GM12892 (cell line): ENCODE results near the gene SIDT2.
A peak's percentile ranks its signal among the peaks of the same experiment; 100 is the strongest.

Experiments used
- DNase-seq: peaks from one replicate; pipeline ENCODE4 v3.0.0; 2011; ENCODE audit not compliant: insufficient read length
- FAIRE-seq: peaks from 2 replicates; lab custom pipeline; 2011; peaks lifted over from hg19 to GRCh38; lab: Jason Lieb, UNC
- POLR2A ChIP-seq: IDR thresholded peaks from 2 replicates; pipeline ENCODE4 v1.6.1; 2011; ENCODE audit warnings: low read depth, low read length, control low read depth
- POLR2AphosphoS5 ChIP-seq: IDR thresholded peaks from 2 replicates; pipeline ENCODE4 v1.6.1; 2011; ENCODE audit warnings: low read depth, low read length, control low read depth
- TAF1 ChIP-seq: IDR thresholded peaks from 2 replicates; pipeline ENCODE4 v1.6.1; 2011; ENCODE audit warnings: low read depth, mild to moderate bottlenecking, control low read depth, low read length, borderline replicate concordance

Gene SIDT2

DNA sequence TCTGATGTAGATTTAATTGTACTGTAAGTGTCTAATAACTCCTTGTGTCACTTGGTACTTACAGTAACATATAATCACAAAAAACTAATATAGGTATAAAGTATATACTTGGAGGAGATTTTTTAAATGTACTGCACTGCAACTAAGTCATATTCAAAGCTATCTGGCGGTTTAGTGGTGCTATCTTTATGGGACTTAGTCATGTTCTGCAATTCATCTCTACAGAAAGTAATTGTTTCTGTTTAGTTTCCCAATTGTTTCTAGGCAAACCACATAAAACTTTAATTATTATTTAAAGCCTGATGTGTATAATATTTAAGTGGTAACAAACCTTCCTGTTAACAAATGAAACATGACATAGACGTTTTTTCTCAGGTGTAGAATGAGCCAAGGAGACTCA, 26.5 kb upstream of the SIDT2 start:
- DNase-seq (no peak), FAIRE-seq (no peak)
- TF ChIP-seq POLR2AphosphoS5 (no peak), TAF1 (no peak), POLR2A (no peak)

DNA sequence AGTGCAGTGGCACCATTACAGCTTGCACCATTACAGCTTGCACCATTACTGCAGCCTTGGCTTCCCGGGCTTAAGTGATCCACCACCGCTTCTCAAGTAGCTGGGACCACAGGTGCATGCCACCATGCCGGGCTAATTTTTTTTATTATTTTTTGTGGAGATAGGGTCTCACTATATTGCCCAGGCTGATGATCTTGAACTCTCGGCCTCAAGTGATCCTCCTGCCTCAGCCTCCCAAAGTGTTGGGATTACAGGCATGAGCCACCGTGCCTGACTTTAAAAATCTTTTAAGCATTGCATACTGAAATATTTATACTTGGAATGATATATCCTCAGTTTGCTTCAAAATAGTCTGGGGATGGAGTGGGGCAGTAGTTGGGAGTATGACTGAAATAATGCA, 24.1 kb upstream of the SIDT2 start:
- TF ChIP-seq POLR2AphosphoS5, result no peak
- no peak for TF ChIP-seq TAF1
- TF ChIP-seq POLR2A, result no peak
- FAIRE-seq (no peak), DNase-seq (no peak)

DNA sequence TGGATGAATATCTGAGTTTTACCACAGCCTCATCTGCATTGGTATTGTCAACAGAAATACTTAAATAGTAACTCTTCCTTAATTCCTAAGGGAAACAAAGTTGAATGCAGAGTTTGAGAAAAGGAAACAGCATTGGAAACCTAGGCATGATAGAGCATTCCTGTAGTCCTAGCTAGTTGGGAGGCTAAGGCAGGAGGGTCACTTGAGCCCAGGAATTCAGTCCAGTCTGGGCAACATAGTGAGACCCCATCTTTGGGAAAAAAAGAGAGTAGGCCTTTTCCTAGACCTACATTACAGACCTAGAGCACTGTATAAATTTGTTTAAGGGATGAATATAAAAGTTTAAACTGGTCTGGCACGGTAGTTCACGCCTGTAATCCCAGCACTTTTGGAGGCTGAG, 21.0 kb upstream of the SIDT2 start:
- no peak for DNase-seq
- no peak for FAIRE-seq
- no peak for TF ChIP-seq POLR2AphosphoS5

DNA sequence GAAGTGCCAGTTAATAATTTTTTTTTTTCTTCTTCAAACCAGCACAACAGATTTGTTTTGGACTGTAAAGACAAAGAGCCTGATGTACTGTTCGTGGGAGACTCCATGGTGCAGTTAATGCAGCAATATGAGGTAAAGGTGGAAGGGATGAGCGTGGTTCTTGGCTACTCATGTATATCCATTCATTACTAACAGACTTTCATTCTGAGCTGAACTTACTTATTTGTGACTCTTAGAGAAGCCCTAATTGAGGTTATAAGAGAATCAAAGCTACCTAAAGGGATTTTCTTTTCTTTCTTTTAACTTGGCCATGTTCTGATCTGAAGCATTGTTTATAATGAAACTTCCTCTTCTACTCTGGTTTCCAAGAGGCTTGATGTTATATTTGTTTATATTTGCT, 18.7 kb upstream of the SIDT2 start:
- TF ChIP-seq POLR2AphosphoS5 (no peak), POLR2A (no peak), TAF1 (no peak)
- FAIRE-seq, result peak; percentile 67
- no peak for DNase-seq

DNA sequence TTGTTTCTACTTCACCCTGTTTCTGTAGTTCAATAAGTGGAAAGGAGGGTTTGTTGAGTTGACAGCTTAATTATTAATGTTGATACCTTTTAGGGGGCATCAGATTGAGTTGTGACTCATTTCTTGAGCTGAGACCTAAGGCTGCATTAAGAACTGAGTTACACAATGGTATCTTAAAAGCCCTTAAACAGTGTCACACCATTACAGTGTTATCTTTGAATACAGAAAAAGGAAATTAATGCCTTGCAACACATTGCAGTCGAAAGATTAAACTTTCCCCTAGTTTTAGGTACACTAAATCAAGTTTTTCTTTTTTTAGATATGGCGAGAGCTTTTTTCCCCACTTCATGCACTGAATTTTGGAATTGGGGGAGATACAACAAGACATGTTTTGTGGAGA, 17.7 kb upstream of the SIDT2 start:
- DNase-seq (no peak), FAIRE-seq (peak; percentile 63)
- no peak for TF ChIP-seq POLR2AphosphoS5
- no peak for TF ChIP-seq POLR2A
- TF ChIP-seq TAF1, result no peak

DNA sequence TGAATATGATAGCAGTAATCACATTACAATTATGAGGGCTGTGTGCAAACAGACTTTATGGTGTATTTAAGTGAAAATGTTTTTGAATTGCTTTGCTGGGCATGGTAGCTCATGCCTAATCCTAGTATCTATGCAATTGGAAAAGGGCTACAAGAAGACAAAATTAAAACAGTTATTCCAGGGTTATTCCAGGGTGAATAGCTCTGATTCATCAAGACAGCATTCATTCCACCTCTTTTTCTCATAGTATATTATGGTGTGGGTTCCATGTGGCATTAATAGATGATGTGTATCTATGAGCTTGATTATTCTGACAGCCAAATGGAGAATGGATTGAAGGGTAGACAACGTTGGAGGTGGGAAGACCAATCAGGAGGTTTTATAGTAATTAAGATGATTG, 12.1 kb upstream of the SIDT2 start:
- FAIRE-seq (no peak), DNase-seq (no peak)
- TF ChIP-seq POLR2AphosphoS5, result no peak
- TF ChIP-seq POLR2A, result no peak
- no peak for TF ChIP-seq TAF1

DNA sequence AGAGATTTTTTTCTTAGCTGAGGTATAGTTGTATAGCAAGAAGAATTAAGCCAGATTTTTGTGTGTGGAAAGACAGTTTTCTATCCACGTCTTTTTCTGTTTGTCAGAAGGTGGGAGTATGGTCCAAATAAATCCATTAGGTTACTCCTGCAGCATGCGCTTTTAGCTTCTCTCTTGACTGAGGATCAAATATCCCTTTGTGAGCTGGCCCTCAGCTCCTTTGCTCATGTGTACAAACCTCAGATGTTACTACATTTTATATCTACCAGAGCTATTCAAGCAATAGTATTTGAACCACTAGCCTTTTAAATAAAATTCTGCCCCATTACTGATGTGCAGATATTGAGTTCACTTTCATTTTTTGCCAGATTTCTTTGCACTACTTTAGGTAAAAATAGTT, 8.8 kb upstream of the SIDT2 start:
- TF ChIP-seq POLR2A (no peak), POLR2AphosphoS5 (no peak), TAF1 (no peak)
- peak; percentile 36 for FAIRE-seq
- DNase-seq, result no peak

DNA sequence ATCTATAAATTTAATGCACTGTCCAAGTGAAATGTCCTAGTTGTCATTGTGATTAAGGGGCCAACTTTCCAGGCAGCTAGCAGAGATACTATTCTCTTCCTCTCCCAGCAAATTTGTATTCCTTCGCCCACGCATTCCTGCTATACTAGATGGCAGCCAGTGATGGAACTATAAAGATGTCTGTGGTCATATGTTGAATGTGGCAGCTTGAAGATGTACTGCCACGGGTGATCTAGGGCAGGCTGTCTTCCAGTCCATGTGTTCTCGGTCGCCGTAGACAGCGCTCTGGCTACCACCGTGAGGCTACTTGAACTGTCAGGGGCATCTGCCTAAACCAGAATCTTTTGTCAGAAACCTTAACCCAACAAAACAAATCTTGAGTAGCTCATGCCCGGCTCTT, 8.3 kb upstream of the SIDT2 start:
- no peak for FAIRE-seq
- TF ChIP-seq POLR2A (no peak), TAF1 (no peak), POLR2AphosphoS5 (no peak)
- no peak for DNase-seq

DNA sequence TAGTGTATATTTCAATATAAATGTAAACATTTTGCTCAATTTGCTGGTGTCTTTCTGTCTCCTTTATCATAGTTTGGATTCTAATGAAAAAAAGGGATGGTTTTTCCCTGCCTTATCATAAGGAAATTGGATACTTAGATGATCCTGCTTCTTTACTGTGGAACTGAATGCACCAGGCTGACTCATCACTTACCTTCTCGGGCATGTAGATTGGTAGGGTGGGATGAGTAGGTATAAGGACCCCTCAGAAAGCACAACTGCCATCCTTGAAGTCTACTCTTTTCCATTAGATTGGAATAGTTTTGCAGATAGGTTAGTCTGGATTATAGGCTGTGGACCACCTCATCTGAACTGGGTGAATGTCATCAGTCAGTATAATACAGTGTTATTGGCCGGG, 7.5 kb upstream of the SIDT2 start:
- 0 out of 2 replicates have a peak, but pooled peaks have one; percentile 5 for TF ChIP-seq POLR2A
- TF ChIP-seq TAF1, result no peak
- TF ChIP-seq POLR2AphosphoS5, result 0 out of 2 replicates have a peak, but pooled peaks have one; percentile 22
- DNase-seq (no peak), FAIRE-seq (no peak)

DNA sequence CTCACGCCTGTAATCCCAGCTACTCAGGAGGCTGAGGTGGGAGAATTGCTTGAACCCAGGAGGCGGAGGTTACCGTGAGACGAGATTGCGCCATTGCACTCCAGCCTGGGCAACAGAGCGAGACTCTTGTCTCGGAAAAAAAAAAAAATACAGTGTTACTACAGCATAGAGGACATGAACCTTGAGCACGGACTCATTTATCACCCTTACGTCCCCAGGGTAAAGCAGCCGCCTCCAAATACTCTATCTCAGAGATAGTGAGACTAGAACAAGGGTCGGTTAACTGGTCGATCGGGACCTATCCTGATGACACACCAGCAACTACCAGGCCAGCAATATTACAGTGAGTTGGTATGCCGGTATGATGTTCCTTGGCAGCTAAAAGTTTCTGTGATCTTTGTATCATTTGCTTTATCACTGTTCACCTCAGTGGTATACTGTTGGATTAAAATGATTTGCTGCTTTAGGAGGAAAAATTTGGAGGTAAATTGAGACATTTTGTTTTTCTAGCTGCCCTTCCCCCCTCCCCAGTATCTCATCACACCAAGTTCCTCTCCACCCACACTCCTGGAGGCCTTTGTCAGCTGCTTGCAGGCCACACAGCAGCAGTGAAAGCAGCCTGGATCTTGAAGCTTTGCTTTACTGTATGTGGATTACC, 7.0 kb upstream of the SIDT2 start:
- TF ChIP-seq POLR2AphosphoS5 (peak; percentile 56), POLR2A (no peak), TAF1 (no peak)
- DNase-seq (no peak), FAIRE-seq (no peak)

DNA sequence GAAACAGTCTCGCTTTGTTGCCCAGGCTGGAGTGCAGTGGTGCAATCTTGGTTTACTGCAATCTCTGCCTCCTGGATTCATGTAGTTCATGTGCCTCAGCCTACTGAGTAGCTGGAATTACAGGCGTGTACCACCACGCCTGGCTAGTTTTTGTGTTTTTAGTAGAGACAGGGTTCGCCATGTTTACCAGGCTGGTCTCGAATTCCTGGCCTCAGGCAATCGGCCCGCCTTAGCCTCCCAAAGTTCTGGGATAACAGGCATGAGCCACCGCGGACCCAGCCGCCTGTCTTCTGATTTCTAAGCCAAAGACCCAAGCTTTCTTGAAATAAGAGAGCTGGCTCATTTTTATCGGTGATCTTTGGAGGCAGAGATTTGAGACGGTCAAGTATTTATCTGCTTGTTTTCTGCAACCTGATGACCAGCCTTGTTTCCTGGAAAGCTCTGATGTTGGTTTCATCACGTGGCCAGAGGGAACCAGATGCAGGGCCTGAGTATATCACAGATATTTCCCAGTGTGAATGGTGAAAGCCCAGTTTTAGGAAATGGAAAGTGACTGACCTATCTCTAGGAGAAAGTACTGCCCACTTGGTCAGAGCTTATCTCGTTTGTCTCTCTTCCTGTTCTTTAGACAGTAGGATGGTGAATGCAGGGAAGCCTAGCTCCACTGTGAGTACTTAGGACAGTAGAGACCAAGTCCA, 5.7 kb upstream of the SIDT2 start:
- FAIRE-seq, result peak; percentile 80
- TF ChIP-seq POLR2AphosphoS5 (0 out of 2 replicates have a peak, but pooled peaks have one; percentile 4), TAF1 (no peak)
- no peak for DNase-seq

DNA sequence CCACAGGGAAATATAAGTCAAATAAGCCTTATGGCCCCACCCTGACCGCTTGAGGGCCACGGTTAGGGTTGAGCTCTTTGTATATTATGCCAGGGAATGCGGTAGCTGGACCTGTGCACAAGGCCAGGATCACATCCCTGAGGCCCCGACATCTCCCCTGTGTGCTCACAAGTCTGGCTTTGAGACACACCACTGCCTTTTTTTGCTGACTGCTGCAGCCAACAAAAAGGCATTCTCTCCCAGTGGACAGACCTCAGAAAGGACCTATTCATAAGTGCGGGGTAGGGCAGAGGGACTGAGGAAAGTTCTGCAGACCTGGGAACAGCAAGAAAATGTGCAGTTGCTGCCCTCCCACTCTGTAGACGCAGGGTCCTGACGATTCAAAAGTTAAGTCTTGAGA, 3.4 kb upstream of the SIDT2 start:
- no peak for TF ChIP-seq POLR2A
- no peak for TF ChIP-seq POLR2AphosphoS5
- TF ChIP-seq TAF1, result no peak
- FAIRE-seq (no peak), DNase-seq (no peak)
